Heart left ventricle (tissue), 16 donors: ENCODE results near the gene KCNQ1OT1. TPM values are rescaled to one million over a fixed set of nuclear protein-coding genes. Genes with fewer than 3 reads are reported as not detected.

ENCODE experiments used
- ATAC-seq, 4 donors: fragments of 200-7000 bp; cut with Tn5 transposase; one replicate each; pipeline ENCODE4 v1.9.1; 2020 to 2022; ENCODE audit warnings: moderate library complexity in 4 of 4, mild to moderate bottlenecking in 3 of 4, moderate number of reproducible peaks in 1 of 4
- DNase-seq, 5 donors: peaks; one replicate each; pipeline ENCODE4 v3.0.0-alpha.2; 2020
- H3K27ac ChIP-seq, 12 donors: fragments of 200-600 bp; sonication (generic) in 4 of 12; one replicate each; pipeline versions ENCODE4 v1.5.0 to v1.8.0; 2016 to 2022; ENCODE audit warnings: mild to moderate bottlenecking in 2 of 12
- H3K27me3 ChIP-seq, 9 donors: fragments of 200-600 bp; sonication (generic) in 2 of 9; one replicate each; pipeline versions ENCODE4 v1.5.1 to v1.8.0; 2016 to 2022; ENCODE audit warnings: mild to moderate bottlenecking in 3 of 9
- H3K36me3 ChIP-seq, 9 donors: fragments of 200-600 bp; sonication (generic) in 2 of 9; one replicate each; pipeline versions ENCODE4 v1.5.0 to v1.8.0; 2018 to 2022; ENCODE audit warnings: mild to moderate bottlenecking in 2 of 9
- H3K4me1 ChIP-seq, 12 donors: fragments of 200-600 bp; sonication (generic) in 4 of 12; one replicate each; pipeline versions ENCODE4 v1.5.0 to v1.8.0; 2016 to 2022; ENCODE audit warnings: mild to moderate bottlenecking in 3 of 12
- H3K4me3 ChIP-seq, 12 donors: fragments of 200-600 bp; sonication (generic) in 4 of 12; one replicate each; pipeline versions ENCODE4 v1.5.0 to v1.8.0; 2017 to 2022; ENCODE audit warnings: mild to moderate bottlenecking in 9 of 12, moderate library complexity in 4 of 12
- H3K9me3 ChIP-seq, 12 donors: fragments of 200-600 bp; sonication (generic) in 4 of 12; one replicate each; pipeline versions ENCODE4 v1.5.0 to v1.8.0; 2016 to 2022; ENCODE audit warnings: mild to moderate bottlenecking in 1 of 12
- POLR2A ChIP-seq, 2 donors: fragments of 450-650 bp; IDR thresholded peaks; one replicate each; pipeline ENCODE4 v1.6.1; 2017; ENCODE audit warnings: antibody characterized with exemption in 2 of 2, mild to moderate bottlenecking in 2 of 2, moderate library complexity in 2 of 2
- WGBS, 4 donors: extraction: QIAGEN DNeasy Blood & Tissue Kit in 2 of 4; methylation state at CpG; one replicate each; pipeline versions ENCODE4 v1.1.5 to v1.1.7; 2013 to 2018; 5-methylcytosine and 5-hydroxymethylcytosine counted together
- intact Hi-C, 10 donors: fragments of 100-400 bp; cut with DNase I; formaldehyde crosslinking; loops; one replicate each; pipeline versions ENCODE4 v1.11.1 to v1.14.2; 2022
- polyA plus RNA-seq, 2 donors: library from polyadenylated mRNA; stranded (reverse); fragments of 200-250 nt; gene quantifications; one replicate each; pipeline ENCODE4 v1.2.3, GENCODE V29; 2013
- total RNA-seq, 9 donors: library from RNA; depleted of rRNA in 2 of 9; stranded (reverse); fragments of >200 nt in 2 of 9; fragmentation: NEBNext Ultra II Directional in 3 of 9; extraction: Animal tissue kit (Norgen Biotek cat#: 25700) in 3 of 9; gene quantifications; one replicate each; pipeline versions ENCODE4 v1.1.0 to v1.2.4, GENCODE V29; 2016 to 2023
- TF ChIP-seq, protein P1 (sequence below), 12 donors: fragments of 200-600 bp; sonication (generic) in 4 of 12; IDR thresholded peaks; one replicate each; pipeline versions ENCODE4 v1.5.0 to v1.8.0; 2018 to 2022; ENCODE audit warnings: antibody characterized with exemption in 12 of 12, mild to moderate bottlenecking in 5 of 12
- donor health status: ischemic (EF 13 %, LVEDD 7.1; RV severe dilation, severe dysfunction).
- donor health status: healthy with polysubstance abuse.
- donor health status: DM: no; HTN: yes; CAD: no.
- donor health status: DM: no; HTN: no; CAD: no.
- donor health status: ischemic (EF 25% LVEDD 6.9; RV normal size, moderate dysfunction).
- donor health status: ischemic (EF 25% LVEDD 5.7; RV mildly dilated, moderate dysfunction).
- donor health status: healthy.
- donor health status: DM: yes; HTN: yes; CAD: no.
- donor health status: ischemic (EF 35%, LVEDD 5.7; RV mildly dilated, moderate dysfunction).
- donor health status: nonischemic (EF 11% LVEDD 7.7; RV severe dilation, severe dysfunction).
- donor health status: DM: yes; HTN: yes; CAD: no.
- donor health status: PGD.
- donor health status: ischemic (EF 29% LVEDD 5.4; RV normal size, mild dysfunction).
- donor health status: nonischemic (EF 23%, LVEDD 6.1; RV moderate dilation, normal function).

KCNQ1OT1 gene
- total and polyA plus RNA-seq, 11 donors, result 0.14 to 0.93 (median 0.40) TPM

DNA sequence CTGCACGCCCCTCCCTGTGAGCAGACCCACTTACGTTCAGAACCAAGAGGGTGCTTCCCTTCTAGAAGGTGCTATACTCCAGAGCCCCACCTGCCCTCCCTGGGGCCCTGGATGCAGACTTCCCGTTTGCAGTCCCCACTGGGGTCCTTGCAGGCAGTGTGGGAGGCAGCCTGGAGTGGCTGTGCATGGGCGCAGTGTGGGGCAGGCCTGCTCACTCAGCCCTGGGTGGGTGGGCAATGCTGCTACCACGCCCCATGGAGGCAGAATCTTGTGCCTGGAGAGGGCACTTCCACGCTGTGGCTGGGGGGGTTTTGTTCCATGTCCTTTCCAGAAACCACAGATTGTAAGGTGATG is 116.2 kb downstream of the KCNQ1OT1 start:
- TF ChIP-seq POLR2A (IDR thresholded peaks at IDR 0.05), result no peak
- TF ChIP-seq, protein P1, sequence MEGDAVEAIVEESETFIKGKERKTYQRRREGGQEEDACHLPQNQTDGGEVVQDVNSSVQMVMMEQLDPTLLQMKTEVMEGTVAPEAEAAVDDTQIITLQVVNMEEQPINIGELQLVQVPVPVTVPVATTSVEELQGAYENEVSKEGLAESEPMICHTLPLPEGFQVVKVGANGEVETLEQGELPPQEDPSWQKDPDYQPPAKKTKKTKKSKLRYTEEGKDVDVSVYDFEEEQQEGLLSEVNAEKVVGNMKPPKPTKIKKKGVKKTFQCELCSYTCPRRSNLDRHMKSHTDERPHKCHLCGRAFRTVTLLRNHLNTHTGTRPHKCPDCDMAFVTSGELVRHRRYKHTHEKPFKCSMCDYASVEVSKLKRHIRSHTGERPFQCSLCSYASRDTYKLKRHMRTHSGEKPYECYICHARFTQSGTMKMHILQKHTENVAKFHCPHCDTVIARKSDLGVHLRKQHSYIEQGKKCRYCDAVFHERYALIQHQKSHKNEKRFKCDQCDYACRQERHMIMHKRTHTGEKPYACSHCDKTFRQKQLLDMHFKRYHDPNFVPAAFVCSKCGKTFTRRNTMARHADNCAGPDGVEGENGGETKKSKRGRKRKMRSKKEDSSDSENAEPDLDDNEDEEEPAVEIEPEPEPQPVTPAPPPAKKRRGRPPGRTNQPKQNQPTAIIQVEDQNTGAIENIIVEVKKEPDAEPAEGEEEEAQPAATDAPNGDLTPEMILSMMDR (IDR thresholded peaks at IDR 0.05), result no peak
- 93 to 94% (median 94%) methylated on average over 6 of the region's 6 CpGs for WGBS, 4 donors
- no peaks in the 10 kb centered on the region for H3K9me3 ChIP-seq
- H3K4me3 ChIP-seq, result no peak overlapping the region
- no peak overlapping the region for H3K27ac ChIP-seq
- DNase-seq (peak in 3 of 5 donors; percentile 4 to 31 (median 8)), ATAC-seq (no peak)
- H3K4me1 ChIP-seq, result peaks cover 0 to 34% (median 4%) of the 10 kb centered on the region in 12 donors
- intact Hi-C loops, result no loop called here
- peaks cover 0 to 7% (median 0%) of the 10 kb centered on the region in 9 donors for H3K36me3 ChIP-seq
- no peaks in the 10 kb centered on the region for H3K27me3 ChIP-seq

DNA sequence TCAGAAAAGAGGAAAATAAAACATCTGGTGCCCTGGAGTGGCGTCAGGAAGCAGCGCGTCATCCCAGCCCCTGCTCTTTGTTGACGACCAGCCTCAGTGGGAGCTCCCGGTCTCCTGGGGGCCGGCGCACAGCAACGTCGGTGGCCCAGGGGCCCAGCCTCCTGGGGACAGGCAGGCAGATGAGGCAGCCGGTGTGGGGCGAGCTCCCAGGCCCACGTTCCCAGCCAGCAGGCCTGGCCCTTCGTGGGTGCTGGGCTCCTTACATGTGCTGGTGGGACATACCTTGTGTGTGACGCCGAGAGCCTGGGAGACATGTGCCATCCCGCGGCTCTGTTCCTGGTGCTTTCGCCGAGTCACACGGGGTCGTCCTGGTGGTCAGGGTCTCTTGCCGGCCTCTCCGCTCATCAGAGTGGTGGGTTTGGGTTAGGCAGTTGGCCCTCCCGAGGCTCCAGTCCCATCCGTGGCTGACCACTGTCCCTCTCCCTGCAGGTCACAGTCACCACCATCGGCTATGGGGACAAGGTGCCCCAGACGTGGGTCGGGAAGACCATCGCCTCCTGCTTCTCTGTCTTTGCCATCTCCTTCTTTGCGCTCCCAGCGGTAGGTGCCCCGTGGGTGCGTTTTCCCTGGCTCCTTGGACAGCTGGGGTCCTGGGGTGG is 116.7 kb downstream of the KCNQ1OT1 start:
- Histone ChIP-seq H3K27ac (peak overlapping the region in 4 of 12 donors; percentile 7 to 35 (median 26)), H3K9me3 (no peaks in the 10 kb centered on the region), H3K36me3 (peaks cover 0 to 7% (median 0%) of the 10 kb centered on the region in 9 donors), H3K4me3 (no peak overlapping the region), H3K4me1 (peaks cover 0 to 39% (median 4%) of the 10 kb centered on the region in 12 donors), H3K27me3 (no peaks in the 10 kb centered on the region)
- 72 to 80% (median 76%) methylated on average over 24 to 33 of the region's 33 CpGs for WGBS, 4 donors
- DNase-seq (peak in 3 of 5 donors; percentile 3 to 46 (median 26)), ATAC-seq (no peak)
- TF ChIP-seq, protein P1 (IDR thresholded peaks at IDR 0.05), result no peak
- no peak for TF ChIP-seq POLR2A (IDR thresholded peaks at IDR 0.05)
- intact Hi-C loops, result no loop called here

DNA sequence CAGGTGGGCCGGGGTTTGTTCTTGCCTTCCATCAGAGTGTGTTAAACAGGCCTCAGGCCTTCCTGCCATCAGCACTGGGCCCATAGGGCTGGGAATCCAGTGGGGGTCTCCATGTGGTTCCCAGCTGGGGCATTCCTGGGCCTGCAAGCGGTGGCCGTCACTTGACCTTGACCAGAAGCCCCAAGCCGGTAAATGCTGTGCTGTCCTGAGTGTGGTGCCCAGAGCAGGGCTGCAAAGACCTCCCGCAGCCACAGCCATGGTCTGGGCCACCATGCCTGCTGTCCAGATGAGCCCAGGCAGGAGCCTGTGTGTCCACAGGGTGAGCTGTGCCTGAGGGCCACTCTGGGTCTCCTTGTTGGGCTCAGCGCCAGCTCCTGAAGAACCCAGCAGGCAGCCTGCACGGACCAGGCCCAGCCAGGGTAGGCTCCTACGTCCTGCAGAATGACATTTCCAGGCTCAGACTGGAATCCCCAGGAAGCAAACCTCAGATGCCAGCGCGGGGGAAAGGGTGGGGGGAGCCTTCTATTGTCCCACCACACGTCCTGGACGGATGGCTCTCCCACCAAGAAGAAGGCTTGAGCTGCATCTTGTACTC is 117.3 kb downstream of the KCNQ1OT1 start:
- Histone ChIP-seq H3K9me3 (no peaks in the 10 kb centered on the region), H3K4me1 (peaks cover 0 to 45% (median 4%) of the 10 kb centered on the region in 12 donors), H3K4me3 (no peak overlapping the region), H3K27me3 (no peaks in the 10 kb centered on the region), H3K36me3 (peaks cover 0 to 5% (median 0%) of the 10 kb centered on the region in 9 donors), H3K27ac (peak overlapping the region in 3 of 12 donors; percentile 7 to 35 (median 28))
- WGBS, 4 donors, result 47 to 72% (median 56%) methylated on average over 8 to 12 of the region's 12 CpGs
- no peak for TF ChIP-seq POLR2A (IDR thresholded peaks at IDR 0.05)
- TF ChIP-seq, protein P1 (IDR thresholded peaks at IDR 0.05), result no peak
- DNase-seq (peak; percentile 18 to 64 (median 37)), ATAC-seq (peak in 2 of 4 donors; percentile 15 to 51)
- intact Hi-C loops, result no loop called here

DNA sequence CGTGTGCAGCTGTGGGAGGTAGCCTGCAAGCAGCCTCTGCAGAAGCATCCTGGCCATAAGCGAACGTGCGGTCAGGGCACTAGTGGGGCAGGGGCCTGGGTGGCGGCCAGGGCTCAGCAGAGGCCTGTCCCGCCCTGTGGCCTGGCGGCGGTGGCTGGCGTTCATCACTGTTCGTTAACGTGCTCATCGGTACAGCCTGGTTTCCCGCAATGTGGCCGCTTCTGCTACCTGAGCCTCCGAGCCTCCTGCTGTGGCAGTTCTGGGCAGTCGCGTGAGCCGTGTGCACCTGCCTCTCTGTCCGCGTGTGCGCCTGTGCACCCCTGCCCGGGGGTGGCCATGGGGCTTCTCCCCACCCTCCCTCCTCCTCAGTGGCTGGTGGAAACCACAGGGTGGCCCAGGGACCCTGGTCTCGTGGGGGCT is 117.9 kb downstream of the KCNQ1OT1 start:
- H3K4me3 ChIP-seq, result no peak overlapping the region
- WGBS, 4 donors, result 95 to 99% (median 96%) methylated on average over 13 to 23 of the region's 23 CpGs
- H3K27ac ChIP-seq, result peak overlapping the region in 1 of 12 donors; percentile 7

More for the DNA sequence above, 117.9 kb downstream of the KCNQ1OT1 start:
- no peaks in the 10 kb centered on the region for H3K9me3 ChIP-seq
- intact Hi-C loops, result no loop called here
- peaks cover 0 to 46% (median 4%) of the 10 kb centered on the region in 12 donors for H3K4me1 ChIP-seq
- no peak for TF ChIP-seq POLR2A (IDR thresholded peaks at IDR 0.05)
- TF ChIP-seq, protein P1 (IDR thresholded peaks at IDR 0.05), result no peak
- DNase-seq, result peak; percentile 5 to 57 (median 20)
- peaks cover 0 to 9% (median 0%) of the 10 kb centered on the region in 9 donors for H3K36me3 ChIP-seq
- no peaks in the 10 kb centered on the region for H3K27me3 ChIP-seq
- ATAC-seq, result no peak
